IMR-90 (cell line): ENCODE measurements around the gene OTP. TPM values are rescaled to one million over a fixed set of nuclear protein-coding genes. Genes with fewer than 3 reads are reported as not detected.

ENCODE experiments used
- ATAC-seq: fragments of 200-7000 bp; cut with Tn5 transposase; 2 replicates; pipeline ENCODE4 v1.9.1; 2020; ENCODE audit warnings: low read depth, mild to moderate bottlenecking, moderate library complexity
- BruUV-seq: library from RNA; stranded (reverse); fragments of 400-500 nt; replicated peaks from 2 replicates; lab custom pipeline; 2021; lab: Mats Ljungman, UMichigan
- CTCF ChIA-PET: fragments of 300-600 bp; formaldehyde crosslinking; extraction: SDS; loops from one replicate; lab custom pipeline; 2021; ENCODE audit warnings: antibody characterized with exemption; lab: Yijun Ruan, JAX
- POLR2A ChIA-PET: fragments of 300-600 bp; sonication (Branson Sonifier 250); formaldehyde crosslinking; loops from one replicate; lab custom pipeline; 2022; ENCODE audit warnings: antibody characterized with exemption; ENCODE audit not compliant: unreplicated experiment; lab: Charles Lee
- DNase-seq: peaks from one replicate; pipeline ENCODE4 v3.0.0; 2013
- H2AFZ ChIP-seq: replicated peaks from 2 replicates; pipeline ENCODE3; 2013; ENCODE audit warnings: low read length, mild to moderate bottlenecking; ENCODE audit not compliant: poor library complexity
- H2AK5ac ChIP-seq: 2 replicates; pipeline ENCODE4 v1.6.1; 2013; ENCODE audit warnings: low read depth, low read length, inconsistent platforms
- H2AK9ac ChIP-seq: replicated peaks from 2 replicates; pipeline ENCODE3; 2013; ENCODE audit warnings: mild to moderate bottlenecking, low read depth, low read length, moderate library complexity; ENCODE audit not compliant: poor library complexity
- H2BK120ac ChIP-seq: 2 replicates; pipeline ENCODE4 v1.6.1; 2013; ENCODE audit warnings: low read depth, low read length, inconsistent platforms
- H2BK15ac ChIP-seq: 3 replicates; pipeline ENCODE4 v1.6.1; 2013; ENCODE audit warnings: low read depth, low read length, inconsistent platforms
- H2BK20ac ChIP-seq: 2 replicates; pipeline ENCODE4 v1.6.1; 2013; ENCODE audit warnings: low read depth, mild to moderate bottlenecking, inconsistent platforms, low read length, moderate library complexity
- H2BK5ac ChIP-seq: 2 replicates; pipeline ENCODE4 v1.6.1; 2013; ENCODE audit warnings: mild to moderate bottlenecking, low read depth, low read length, inconsistent platforms; ENCODE audit not compliant: poor library complexity, severe bottlenecking
- H3K14ac ChIP-seq: replicated peaks from 2 replicates; pipeline ENCODE4 v1.6.1; 2013; ENCODE audit warnings: low read depth, low read length, inconsistent platforms
- H3K18ac ChIP-seq: 2 replicates; pipeline ENCODE4 v1.6.1; 2013; ENCODE audit warnings: low read depth, low read length, control low read depth
- H3K23ac ChIP-seq: 2 replicates; pipeline ENCODE4 v1.6.1; 2013; ENCODE audit warnings: low read depth, low read length, inconsistent platforms
- H3K27ac ChIP-seq: 2 replicates; pipeline ENCODE4 v1.5.1; 2013; ENCODE audit warnings: mild to moderate bottlenecking, control low read depth, low read length; ENCODE audit not compliant: insufficient read depth
- H3K27me3 ChIP-seq: 2 replicates; pipeline ENCODE4 v1.6.1; 2013; ENCODE audit warnings: low read length; ENCODE audit not compliant: control insufficient read depth, insufficient read depth
- H3K36me3 ChIP-seq: 2 replicates; pipeline ENCODE4 v1.6.1; 2013; ENCODE audit warnings: low read length, mixed read lengths; ENCODE audit not compliant: control insufficient read depth, insufficient read depth
- H3K4ac ChIP-seq: 2 replicates; pipeline ENCODE4 v1.6.1; 2013; ENCODE audit warnings: low read depth, low read length, inconsistent platforms
- H3K4me1 ChIP-seq: 2 replicates; pipeline ENCODE4 v1.6.1; 2013; ENCODE audit warnings: low read length, mixed read lengths; ENCODE audit not compliant: control insufficient read depth, insufficient read depth
- H3K4me2 ChIP-seq: 2 replicates; pipeline ENCODE4 v1.6.1; 2013; ENCODE audit warnings: low read depth, mild to moderate bottlenecking, control low read depth, low read length, moderate library complexity
- H3K4me3 ChIP-seq: 2 replicates; pipeline ENCODE4 v1.5.1; 2013; ENCODE audit warnings: low read depth, mild to moderate bottlenecking, control low read depth, low read length, moderate library complexity; ENCODE audit not compliant: insufficient read depth
- H3K56ac ChIP-seq: 2 replicates; pipeline ENCODE4 v1.6.1; 2013; ENCODE audit warnings: low read length, inconsistent platforms; ENCODE audit not compliant: insufficient read depth; ENCODE audit errors: extremely low read depth
- H3K79me1 ChIP-seq, 2 experiments: 2 replicates each; pipeline ENCODE4 v1.6.1; 2013; ENCODE audit warnings: low read length in 2 of 2, inconsistent platforms in 1 of 2, low read depth in 1 of 2
- H3K9ac ChIP-seq: 2 replicates; pipeline ENCODE4 v1.6.1; 2013; ENCODE audit warnings: low read depth, low read length, control low read depth
- H3K9me1 ChIP-seq: 2 replicates; pipeline ENCODE4 v1.6.1; 2013; ENCODE audit warnings: low read length, inconsistent platforms; ENCODE audit not compliant: insufficient read depth
- H3K9me3 ChIP-seq: 2 replicates; pipeline ENCODE4 v1.6.1; 2013; ENCODE audit warnings: low read length; ENCODE audit not compliant: control insufficient read depth, insufficient read depth
- H4K20me1 ChIP-seq: 2 replicates; pipeline ENCODE4 v1.6.1; 2013; ENCODE audit warnings: low read length, inconsistent platforms; ENCODE audit not compliant: insufficient read depth
- H4K5ac ChIP-seq: 2 replicates; pipeline ENCODE4 v1.6.1; 2013; ENCODE audit warnings: mild to moderate bottlenecking, low read depth, low read length, control low read depth
- H4K8ac ChIP-seq, 2 experiments: 2 replicates each; pipeline ENCODE4 v1.6.1; 2013; ENCODE audit warnings: low read depth in 2 of 2, low read length in 2 of 2, control low read depth in 1 of 2, inconsistent platforms in 1 of 2
- H4K91ac ChIP-seq: 2 replicates; pipeline ENCODE4 v1.6.1; 2013; ENCODE audit warnings: low read depth, low read length, inconsistent platforms; ENCODE audit not compliant: insufficient read depth
- BHLHE40 ChIP-seq: fragments of 150-350 bp; IDR thresholded peaks from 2 replicates; pipeline ENCODE4 v1.6.1; 2016; ENCODE audit warnings: mild to moderate bottlenecking, low read depth, low read length
- CEBPB ChIP-seq: IDR thresholded peaks from 2 replicates; pipeline ENCODE4 v1.6.1; 2012; ENCODE audit warnings: low read depth, low read length, improper control_type of control experiment
- CHD1 ChIP-seq: IDR thresholded peaks from 2 replicates; pipeline ENCODE4 v1.6.1; 2012; ENCODE audit warnings: low read depth, low read length, improper control_type of control experiment
- CTCF ChIP-seq: conservative IDR thresholded peaks from 2 replicates; pipeline ENCODE4 v1.5.1; 2012; ENCODE audit warnings: mild to moderate bottlenecking, low read depth, low read length, improper control_type of control experiment
- ELK1 ChIP-seq: fragments of 150-350 bp; IDR thresholded peaks from 2 replicates; pipeline ENCODE4 v1.6.1; 2016; ENCODE audit warnings: low read depth, mild to moderate bottlenecking, low read length, moderate library complexity, borderline replicate concordance
- FOS ChIP-seq: fragments of 150-350 bp; IDR thresholded peaks from 2 replicates; pipeline ENCODE4 v1.6.1; 2016; ENCODE audit warnings: low read depth, low read length
- MAFK ChIP-seq: IDR thresholded peaks from 2 replicates; pipeline ENCODE4 v1.6.1; 2012; ENCODE audit warnings: low read depth, low read length, improper control_type of control experiment
- MAZ ChIP-seq: IDR thresholded peaks from 2 replicates; pipeline ENCODE4 v1.6.1; 2012; ENCODE audit warnings: low read depth, mild to moderate bottlenecking, low read length, improper control_type of control experiment, moderate library complexity, borderline replicate concordance
- MXI1 ChIP-seq: IDR thresholded peaks from 2 replicates; pipeline ENCODE4 v1.6.1; 2012; ENCODE audit warnings: low read depth, mild to moderate bottlenecking, low read length, moderate library complexity, borderline replicate concordance
- NFE2L2 ChIP-seq: fragments of 150-350 bp; IDR thresholded peaks from 2 replicates; pipeline ENCODE4 v1.6.1; 2016; ENCODE audit warnings: low read depth, mild to moderate bottlenecking, low read length
- POLR2A ChIP-seq: IDR thresholded peaks from 2 replicates; pipeline ENCODE4 v1.6.1; 2012; ENCODE audit warnings: mild to moderate bottlenecking, low read depth, low read length
- RAD21 ChIP-seq: IDR thresholded peaks from 2 replicates; pipeline ENCODE4 v1.6.1; 2012; ENCODE audit warnings: low read length, improper control_type of control experiment
- RCOR1 ChIP-seq: IDR thresholded peaks from 2 replicates; pipeline ENCODE4 v1.6.1; 2012; ENCODE audit warnings: mild to moderate bottlenecking, low read length, improper control_type of control experiment; ENCODE audit not compliant: insufficient replicate concordance
- RFX5 ChIP-seq: IDR thresholded peaks from 2 replicates; pipeline ENCODE4 v1.8.0; 2012; ENCODE audit warnings: low read depth, mild to moderate bottlenecking, low read length, moderate library complexity
- SMC3 ChIP-seq: fragments of 150-350 bp; IDR thresholded peaks from 2 replicates; pipeline ENCODE4 v1.6.1; 2016; ENCODE audit warnings: low read depth, mild to moderate bottlenecking, antibody characterized with exemption, low read length, moderate library complexity
- USF2 ChIP-seq: fragments of 150-350 bp; IDR thresholded peaks from 2 replicates; pipeline ENCODE4 v1.6.1; 2017; ENCODE audit warnings: mild to moderate bottlenecking, antibody characterized with exemption, low read length, low read depth
- dilution Hi-C: fragments of 300-500 bp; cut with HindIII; formaldehyde crosslinking; loops from one replicate; pipeline ENCODE4 v1.14.3; 2018; ENCODE audit warnings: low sequenced_read_pairs; ENCODE audit not compliant: unreplicated experiment
- in situ Hi-C: fragments of 300-500 bp; cut with MboI; formaldehyde crosslinking; loops from 3 replicates; pipeline ENCODE4 v1.14.3; 2019; ENCODE audit warnings: low sequenced_read_pairs, inconsistent platforms, mixed read lengths
- intact Hi-C: fragments of 100-400 bp; cut with micrococcal nuclease; formaldehyde crosslinking; loops from 2 replicates; pipeline ENCODE4 v1.10.0; 2022
- polyA plus RNA-seq, 3 experiments: library from polyadenylated mRNA; depleted of rRNA; stranded (reverse); fragments of >200 nt; gene quantifications; 2 replicates each; pipeline ENCODE4 v1.2.3, GENCODE V29; 2012; ENCODE audit warnings: low replicate concordance in 1 of 3
- total RNA-seq: library from RNA; depleted of rRNA; stranded (reverse); fragments of >200 nt; gene quantifications from 2 replicates; pipeline ENCODE4 v1.2.3, GENCODE V29; 2012

Gene OTP
- total and polyA plus RNA-seq, 2 of the 4 experiments (the other 2 are of a cell fraction) = not detected

DNA sequence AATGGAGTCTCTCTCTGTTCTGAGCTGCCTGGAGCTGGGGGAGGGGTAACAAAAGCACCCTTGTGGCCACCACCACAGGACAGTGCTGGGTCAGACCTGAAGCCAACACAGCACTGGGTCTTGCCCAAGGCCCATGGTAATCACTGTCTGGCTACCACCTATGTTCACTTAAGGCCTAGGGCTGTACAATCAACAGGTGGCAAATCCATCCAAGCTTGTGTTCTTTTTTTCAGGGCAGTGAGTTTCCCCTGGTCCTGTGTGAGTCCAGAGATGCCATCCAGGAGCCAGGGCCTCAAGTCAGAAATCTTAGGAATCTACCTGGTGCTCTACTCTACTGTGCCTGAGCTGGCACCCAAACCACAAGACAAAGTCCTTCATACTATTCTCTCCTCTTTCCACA is 20.1 kb upstream of the OTP start:
- H2BK20ac ChIP-seq = no peak overlapping the region
- no peak overlapping the region for H2BK15ac ChIP-seq
- dilution Hi-C loops (no loop called here), intact Hi-C loops (no loop called here), in situ Hi-C loops (no loop called here)
- no peaks in the 10 kb centered on the region for H4K20me1 ChIP-seq
- no peak overlapping the region for H3K27ac ChIP-seq
- H3K4me1 ChIP-seq = no peaks in the 10 kb centered on the region
- H2BK5ac ChIP-seq = no peak overlapping the region
- H3K14ac ChIP-seq = no peak overlapping the region
- no peak overlapping the region for H2AK5ac ChIP-seq
- no peak overlapping the region for H3K56ac ChIP-seq
- TF ChIP-seq SMC3 = no peak
- TF ChIP-seq MAZ = no peak
- no peak for TF ChIP-seq ELK1
- TF ChIP-seq CTCF = no peak
- TF ChIP-seq USF2 = no peak
- TF ChIP-seq RAD21 = no peak
- TF ChIP-seq BHLHE40 = no peak
- no peak for TF ChIP-seq FOS
- TF ChIP-seq NFE2L2 = no peak
- TF ChIP-seq CEBPB = no peak
- no peak for TF ChIP-seq RFX5
- no peak for TF ChIP-seq RCOR1
- TF ChIP-seq MXI1 = no peak
- no peak for TF ChIP-seq MAFK
- TF ChIP-seq POLR2A = no peak
- no peak for TF ChIP-seq CHD1
- H4K8ac ChIP-seq = no peak overlapping the region
- no peaks in the 10 kb centered on the region for H3K79me1 ChIP-seq
- H3K18ac ChIP-seq = no peak overlapping the region
- no peaks in the 10 kb centered on the region for H3K9me3 ChIP-seq
- DNase-seq (no peak), ATAC-seq (no peak)
- no peak overlapping the region for H4K5ac ChIP-seq
- H2AFZ ChIP-seq = no peak overlapping the region
- no peak overlapping the region for H3K4ac ChIP-seq
- no peak overlapping the region for H3K23ac ChIP-seq
- no peak overlapping the region for H3K4me2 ChIP-seq
- H3K9ac ChIP-seq = no peak overlapping the region
- H3K9me1 ChIP-seq = no peaks in the 10 kb centered on the region
- no TSS peak for BruUV-seq
- no peak overlapping the region for H3K4me3 ChIP-seq
- H3K27me3 ChIP-seq = peaks cover 20% of the 10 kb centered on the region
- no peak overlapping the region for H2AK9ac ChIP-seq
- no peak overlapping the region for H4K91ac ChIP-seq
- H2BK120ac ChIP-seq = no peak overlapping the region
- CTCF ChIA-PET = no interaction called here
- H3K36me3 ChIP-seq = no peaks in the 10 kb centered on the region
- POLR2A ChIA-PET = no interaction called here
